ENCODE measurements around the gene SHISA7. TPM values are rescaled to one million over a fixed set of nuclear protein-coding genes. Genes with fewer than 3 reads are reported as not detected.

The SHISA7 gene
- total and polyA plus RNA-seq, 5 donors: 0.05 TPM; not detected in 4

- intact Hi-C loops (cut with DNase I): loop anchor here in 1 of 4 donors (5.0 kb wide), 2 partner anchors 41 to 81 kb away; no protein-coding TSS in a partner anchor
- Histone ChIP-seq H3K9me3 (ENCODE audit: control insufficient read depth, low read length) (no peaks in the 10 kb centered on the region), H3K4me1 (ENCODE audit: control insufficient read depth, insufficient read depth, low read length) (peaks cover 10% of the 10 kb centered on the region), H3K27me3 (ENCODE audit: control insufficient read depth, insufficient read depth) (no peaks in the 10 kb centered on the region), H3K4me3 (ENCODE audit: low read length) (peak overlapping the region; percentile 56), H3K27ac (ENCODE audit: low read length) (peak overlapping the region; percentile 99)
- peak; percentile 59 to 81 (median 79) for DNase-seq
- no peak for ATAC-seq
- 4% methylated on average over 88 of the region's 88 CpGs for WGBS
Observed at GRCh38 chr19:55383279-55384130, 59.6 kb downstream of the SHISA7 start.

GRCh38 chr19:55382522-55383054, 60.5 kb downstream of the SHISA7 start:
- 95% methylated on average over 3 of the region's 3 CpGs for WGBS
- Histone ChIP-seq H3K4me3 (ENCODE audit: low read length) (no peak overlapping the region), H3K27ac (ENCODE audit: low read length) (no peak overlapping the region), H3K9me3 (ENCODE audit: control insufficient read depth, low read length) (no peaks in the 10 kb centered on the region), H3K4me1 (ENCODE audit: control insufficient read depth, insufficient read depth, low read length) (peaks cover 4% of the 10 kb centered on the region), H3K27me3 (ENCODE audit: control insufficient read depth, insufficient read depth) (no peaks in the 10 kb centered on the region)
- ATAC-seq: no peak
- intact Hi-C loops (cut with DNase I): loop anchor here in 1 of 4 donors (5.0 kb wide), 2 partner anchors 40 to 80 kb away; no protein-coding TSS in a partner anchor
- peak in 1 of 3 donors; percentile 10 for DNase-seq

- no peaks in the 10 kb centered on the region for H3K9me3 ChIP-seq (ENCODE audit: control insufficient read depth, low read length)
- no peak for DNase-seq
- 98% methylated on average over 5 of the region's 5 CpGs for WGBS
- H3K4me3 ChIP-seq (ENCODE audit: low read length): no peak overlapping the region
- no peaks in the 10 kb centered on the region for H3K4me1 ChIP-seq (ENCODE audit: control insufficient read depth, insufficient read depth, low read length)
- intact Hi-C loops (cut with DNase I): loop anchor here in 1 of 4 donors (5.0 kb wide), 2 partner anchors 40 to 80 kb away; no protein-coding TSS in a partner anchor
- H3K27me3 ChIP-seq (ENCODE audit: control insufficient read depth, insufficient read depth): no peaks in the 10 kb centered on the region
- ATAC-seq: no peak
- H3K27ac ChIP-seq (ENCODE audit: low read length): no peak overlapping the region
Observed at GRCh38 chr19:55382013-55382412, 61.1 kb downstream of the SHISA7 start.

GRCh38 chr19:55379174-55379573, 63.9 kb downstream of the SHISA7 start:
- Histone ChIP-seq H3K9me3 (ENCODE audit: control insufficient read depth, low read length) (no peaks in the 10 kb centered on the region), H3K27me3 (ENCODE audit: control insufficient read depth, insufficient read depth) (no peaks in the 10 kb centered on the region), H3K27ac (ENCODE audit: low read length) (no peak overlapping the region), H3K4me3 (ENCODE audit: low read length) (no peak overlapping the region), H3K4me1 (ENCODE audit: control insufficient read depth, insufficient read depth, low read length) (no peaks in the 10 kb centered on the region)
- no peak for ATAC-seq
- WGBS: 57% methylated on average over 11 of the region's 11 CpGs
- intact Hi-C loops (cut with DNase I): loop anchor here in 1 of 4 donors (10.0 kb wide), 1 partner anchor 74 kb away; no protein-coding TSS in a partner anchor
- peak in 1 of 3 donors; percentile 5 for DNase-seq

Other genes starting within 250 kb of the SHISA7 start
Only the 30 nearest of the 31 such genes appear.
- 1 to 10 TPM in 3 of 4 donors, under 1 TPM in 1; 0.80 to 2.1 (median 1.3) TPM for gene TMEM86B, start 214.5 kb downstream of the SHISA7 start, total RNA-seq
- 1.6 TPM for gene TMEM86B, start 214.5 kb downstream of the SHISA7 start, polyA plus RNA-seq
- gene PPP6R1, start 184.3 kb downstream of the SHISA7 start, total RNA-seq: 10 to 100 TPM; 39.3 to 43.5 (median 41.4) TPM
- 31.7 TPM for gene PPP6R1, start 184.3 kb downstream of the SHISA7 start, polyA plus RNA-seq
- 10 to 100 TPM; 27.7 to 35.1 (median 31.3) TPM for gene HSPBP1, start 163.2 kb downstream of the SHISA7 start, total RNA-seq
- gene HSPBP1, start 163.2 kb downstream of the SHISA7 start, polyA plus RNA-seq: 48.0 TPM
- gene BRSK1, start 159.3 kb downstream of the SHISA7 start, total RNA-seq: 10 to 100 TPM; 17.2 to 20.5 (median 19.5) TPM
- gene BRSK1, start 159.3 kb downstream of the SHISA7 start, polyA plus RNA-seq: 11.9 TPM
- gene TMEM150B, start 118.0 kb downstream of the SHISA7 start, total RNA-seq: 1 to 10 TPM; 2.0 to 2.4 (median 2.2) TPM
- 0.68 TPM for gene TMEM150B, start 118.0 kb downstream of the SHISA7 start, polyA plus RNA-seq
- gene KMT5C, start 103.4 kb downstream of the SHISA7 start, total RNA-seq: 1 to 10 TPM; 6.7 to 9.8 (median 8.4) TPM
- gene KMT5C, start 103.4 kb downstream of the SHISA7 start, polyA plus RNA-seq: 6.3 TPM
- not detected for gene COX6B2, start 88.6 kb downstream of the SHISA7 start, total RNA-seq
- not detected for gene COX6B2, start 88.6 kb downstream of the SHISA7 start, polyA plus RNA-seq
- not detected for gene GARIN5B, start 80.0 kb downstream of the SHISA7 start, total RNA-seq
- not detected for gene GARIN5B, start 80.0 kb downstream of the SHISA7 start, polyA plus RNA-seq
- not detected for gene IL11, start 72.8 kb downstream of the SHISA7 start, total RNA-seq
- not detected for gene IL11, start 72.8 kb downstream of the SHISA7 start, polyA plus RNA-seq
- not detected for gene TMEM190, start 66.5 kb downstream of the SHISA7 start, total RNA-seq
- gene TMEM190, start 66.5 kb downstream of the SHISA7 start, polyA plus RNA-seq: not detected
- 1 to 10 TPM in 1 of 4 donors, under 1 TPM in 3; 0.47 to 1.2 (median 0.56) TPM for gene TMEM238, start 59.0 kb downstream of the SHISA7 start, total RNA-seq
- 0.14 TPM for gene TMEM238, start 59.0 kb downstream of the SHISA7 start, polyA plus RNA-seq
- gene RPL28, start 57.4 kb downstream of the SHISA7 start, total RNA-seq: 1,000 to 10,000 TPM in 1 of 4 donors, 100 to 1,000 TPM in 3; 656 to 1,015 (median 735) TPM
- 806 TPM for gene RPL28, start 57.4 kb downstream of the SHISA7 start, polyA plus RNA-seq
- gene UBE2S, start 35.5 kb downstream of the SHISA7 start, total RNA-seq: 10 to 100 TPM; 21.0 to 32.7 (median 27.8) TPM
- 12.2 TPM for gene UBE2S, start 35.5 kb downstream of the SHISA7 start, polyA plus RNA-seq
- 10 to 100 TPM; 49.6 to 73.9 (median 62.0) TPM for gene ISOC2, start 18.3 kb upstream of the SHISA7 start, total RNA-seq
- 111 TPM for gene ISOC2, start 18.3 kb upstream of the SHISA7 start, polyA plus RNA-seq
- not detected for gene C19orf85, start 21.5 kb upstream of the SHISA7 start, total RNA-seq
- not detected for gene C19orf85, start 21.5 kb upstream of the SHISA7 start, polyA plus RNA-seq
- 1 to 10 TPM; 5.6 to 8.1 (median 6.7) TPM for gene ZNF628, start 33.3 kb upstream of the SHISA7 start, total RNA-seq
- 7.7 TPM for gene ZNF628, start 33.3 kb upstream of the SHISA7 start, polyA plus RNA-seq
- gene NAT14, start 41.9 kb upstream of the SHISA7 start, total RNA-seq: 10 to 100 TPM; 13.6 to 20.8 (median 15.0) TPM
- gene NAT14, start 41.9 kb upstream of the SHISA7 start, polyA plus RNA-seq: 15.8 TPM
- gene SSC5D, start 45.1 kb upstream of the SHISA7 start, total RNA-seq: 10 to 100 TPM in 1 of 4 donors, 1 to 10 TPM in 3; 6.8 to 10.2 (median 8.1) TPM
- gene SSC5D, start 45.1 kb upstream of the SHISA7 start, polyA plus RNA-seq: 4.4 TPM
- gene SBK2, start 93.8 kb upstream of the SHISA7 start, total RNA-seq: 100 to 1,000 TPM; 205 to 239 (median 209) TPM
- 228 TPM for gene SBK2, start 93.8 kb upstream of the SHISA7 start, polyA plus RNA-seq
- gene SBK3, start 102.2 kb upstream of the SHISA7 start, total RNA-seq: 100 to 1,000 TPM in 2 of 4 donors, 10 to 100 TPM in 2; 80.3 to 211 (median 109) TPM
- gene SBK3, start 102.2 kb upstream of the SHISA7 start, polyA plus RNA-seq: 103 TPM
- 10 to 100 TPM; 12.4 to 15.5 (median 14.2) TPM for gene ZNF579, start 137.5 kb upstream of the SHISA7 start, total RNA-seq
- 10.2 TPM for gene ZNF579, start 137.5 kb upstream of the SHISA7 start, polyA plus RNA-seq
- 10 to 100 TPM; 17.5 to 20.0 (median 18.4) TPM for gene FIZ1, start 156.2 kb upstream of the SHISA7 start, total RNA-seq
- gene FIZ1, start 156.2 kb upstream of the SHISA7 start, polyA plus RNA-seq: 16.3 TPM
- 10 to 100 TPM; 11.4 to 18.5 (median 17.5) TPM for gene ZNF524, start 157.0 kb upstream of the SHISA7 start, total RNA-seq
- 27.1 TPM for gene ZNF524, start 157.0 kb upstream of the SHISA7 start, polyA plus RNA-seq
- 10 to 100 TPM; 19.4 to 20.8 (median 20.2) TPM for gene ZNF865, start 162.3 kb upstream of the SHISA7 start, total RNA-seq
- 17.2 TPM for gene ZNF865, start 162.3 kb upstream of the SHISA7 start, polyA plus RNA-seq
- gene ZNF784, start 181.3 kb upstream of the SHISA7 start, total RNA-seq: 10 to 100 TPM; 11.5 to 16.3 (median 13.3) TPM
- 13.0 TPM for gene ZNF784, start 181.3 kb upstream of the SHISA7 start, polyA plus RNA-seq
- gene ZNF580, start 197.7 kb upstream of the SHISA7 start, total RNA-seq: 10 to 100 TPM; 23.7 to 32.0 (median 28.9) TPM
- gene ZNF580, start 197.7 kb upstream of the SHISA7 start, polyA plus RNA-seq: 18.7 TPM
- 10 to 100 TPM in 1 of 4 donors, 1 to 10 TPM in 3; 7.7 to 12.5 (median 9.3) TPM for gene ZNF581, start 200.3 kb upstream of the SHISA7 start, total RNA-seq
- 6.3 TPM for gene ZNF581, start 200.3 kb upstream of the SHISA7 start, polyA plus RNA-seq
- gene CCDC106, start 204.9 kb upstream of the SHISA7 start, total RNA-seq: 10 to 100 TPM; 23.6 to 26.6 (median 24.3) TPM
- 30.4 TPM for gene CCDC106, start 204.9 kb upstream of the SHISA7 start, polyA plus RNA-seq
- gene U2AF2, start 211.7 kb upstream of the SHISA7 start, total RNA-seq: 100 to 1,000 TPM in 1 of 4 donors, 10 to 100 TPM in 3; 87.5 to 101 (median 90.4) TPM
- 76.0 TPM for gene U2AF2, start 211.7 kb upstream of the SHISA7 start, polyA plus RNA-seq
- 100 to 1,000 TPM; 175 to 232 (median 208) TPM for gene EPN1, start 231.9 kb upstream of the SHISA7 start, total RNA-seq
- gene EPN1, start 231.9 kb upstream of the SHISA7 start, polyA plus RNA-seq: 187 TPM